Stimulated activated CD8-positive, alpha-beta memory T cell treated with anti-CD3 and anti-CD28 coated beads, Interleukin-15, amount 100 ng/mL, for 24 hours (primary cell): ENCODE measurements around the gene NEMP1.
"Not testable (repeated sequence)": the region's sequence is repeated elsewhere in the genome, so short reads cannot be mapped to it uniquely, and the experiment has no call there.

Experiments used
- DNase-seq: peaks from one replicate; pipeline ENCODE4 v3.0.0-alpha.2; 2020; ENCODE audit warnings: low read depth

The NEMP1 gene

DNA sequence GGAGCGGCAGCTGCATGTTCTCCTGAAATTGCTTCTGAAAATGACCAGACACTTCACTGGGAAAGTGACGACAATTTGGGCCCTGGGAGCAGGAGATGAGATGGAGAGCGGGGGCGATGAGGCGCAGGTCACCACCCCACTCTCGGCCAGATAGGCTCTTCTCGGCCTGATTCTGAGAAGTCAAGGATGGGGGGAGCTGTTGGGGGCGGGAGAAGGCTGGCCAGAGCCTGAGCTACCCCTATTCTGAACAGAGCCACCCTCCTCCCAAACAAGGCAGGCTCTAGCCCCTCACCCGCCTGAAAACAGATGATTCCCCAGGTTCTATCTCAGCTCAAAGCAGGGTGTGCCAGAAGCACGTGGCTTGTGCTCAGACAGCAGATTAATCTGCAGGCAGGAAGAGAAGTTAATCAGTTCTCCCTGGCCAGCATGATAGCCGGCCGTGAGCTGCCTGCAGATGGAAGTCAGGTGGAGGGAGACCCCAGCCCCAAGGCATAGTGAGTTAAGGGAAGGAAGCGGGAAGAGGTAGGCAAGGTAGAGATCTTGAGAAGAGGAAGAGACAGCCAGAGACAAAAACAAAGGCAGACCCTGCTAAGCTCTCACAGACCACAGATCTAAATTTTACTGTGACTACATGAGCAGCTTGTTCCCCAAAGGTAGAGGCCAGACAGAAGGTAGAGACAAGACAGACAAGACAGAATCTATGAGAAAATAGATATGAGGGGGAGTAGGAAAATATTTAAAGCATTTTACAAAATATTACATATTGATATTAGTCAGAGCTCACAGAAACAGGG is 51.4 kb downstream of the NEMP1 start:
- no peak for DNase-seq

DNA sequence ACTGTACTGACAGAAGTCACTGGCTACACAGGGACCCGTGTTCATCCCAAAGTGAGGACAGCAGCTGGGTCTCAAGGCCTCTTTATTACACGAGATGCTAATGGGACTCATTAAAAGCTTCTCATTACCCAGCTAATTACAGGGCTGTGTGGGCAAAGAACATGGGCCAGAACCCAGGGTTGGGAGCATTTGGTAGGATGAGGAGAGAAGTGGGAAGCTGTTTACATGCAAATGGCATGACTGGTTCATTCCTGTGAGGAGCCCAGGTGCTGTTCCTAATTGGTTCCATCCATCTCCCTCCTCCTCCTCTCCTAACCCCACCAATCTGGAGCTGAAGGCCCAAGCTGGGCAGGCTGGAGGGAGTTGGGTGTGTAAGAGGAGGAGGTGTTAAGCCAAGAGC is 53.4 kb downstream of the NEMP1 start:
- no peak for DNase-seq

DNA sequence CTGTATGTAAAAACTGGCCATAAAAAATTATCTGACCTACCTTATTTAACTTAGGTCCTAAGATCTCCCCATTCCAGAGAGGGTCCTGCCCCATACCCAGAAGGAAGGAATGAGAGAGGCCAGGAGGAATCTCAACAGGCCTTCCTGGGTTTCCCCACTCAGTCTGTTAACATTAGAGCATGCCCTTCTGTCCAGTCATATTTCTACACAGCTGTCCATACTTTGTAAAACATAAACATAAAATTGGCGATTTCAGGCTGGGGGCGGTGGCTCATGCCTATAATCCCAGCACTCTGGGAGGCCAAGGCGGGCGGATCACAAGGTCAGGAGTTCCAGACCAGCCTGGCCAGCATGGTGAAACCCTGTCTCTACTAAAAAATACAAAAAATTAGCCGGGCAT is 56.3 kb downstream of the NEMP1 start:
- DNase-seq: not testable (repeated sequence)

DNA sequence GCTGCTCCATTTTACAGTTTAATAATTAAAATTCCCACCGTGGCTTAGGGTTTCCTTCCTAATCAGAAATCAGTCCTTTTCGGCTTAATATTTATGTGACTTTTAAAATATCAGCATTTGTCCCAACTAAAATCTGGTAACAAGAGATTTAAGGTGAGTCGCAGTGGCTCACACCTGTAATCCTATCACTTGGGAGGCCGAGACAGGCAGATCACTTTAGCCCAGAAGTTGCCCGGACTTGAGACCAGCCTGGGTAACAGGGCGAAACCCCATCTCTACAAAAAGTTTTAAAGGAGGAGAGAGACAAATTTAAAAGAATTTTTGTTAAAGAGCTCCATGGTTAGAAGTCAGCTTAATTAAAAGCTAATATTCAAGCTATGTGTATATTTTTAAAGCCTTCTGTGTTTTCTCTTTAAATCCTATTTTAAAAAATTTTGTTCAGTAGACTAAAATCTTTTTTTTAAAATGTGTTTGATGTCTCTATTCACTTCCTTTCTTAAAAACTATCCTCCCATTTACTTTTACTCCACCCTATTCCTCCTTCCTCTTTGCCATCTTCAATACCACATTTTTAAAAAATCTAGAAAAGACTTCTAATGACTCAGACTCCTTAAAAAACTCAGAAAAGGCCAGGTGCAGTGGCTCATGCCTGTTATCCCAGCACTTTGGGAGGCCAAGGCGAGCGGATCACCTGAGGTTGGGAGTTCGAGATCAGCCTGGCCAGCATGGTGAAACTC is 58.4 kb downstream of the NEMP1 start:
- no peak for DNase-seq

DNA sequence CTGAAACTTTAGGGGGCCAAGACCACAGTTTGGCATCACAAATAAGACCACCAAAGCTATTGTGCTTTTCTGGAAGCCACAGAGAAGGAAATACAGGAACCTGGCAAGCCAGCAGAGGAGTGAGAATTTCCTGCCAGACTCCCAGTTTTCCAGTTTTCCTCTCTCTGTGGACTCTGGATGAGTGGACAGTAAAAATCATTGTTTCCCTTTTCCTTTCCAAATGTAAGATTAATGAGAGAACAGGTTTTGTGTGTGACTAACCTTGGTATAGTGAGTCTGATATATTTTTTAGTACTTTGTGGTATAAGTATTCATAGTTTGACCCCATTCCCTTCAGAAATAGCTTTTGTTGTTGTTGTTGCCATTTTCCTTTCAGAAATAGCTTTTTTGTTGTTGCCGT is 59.7 kb downstream of the NEMP1 start:
- DNase-seq: no peak

DNA sequence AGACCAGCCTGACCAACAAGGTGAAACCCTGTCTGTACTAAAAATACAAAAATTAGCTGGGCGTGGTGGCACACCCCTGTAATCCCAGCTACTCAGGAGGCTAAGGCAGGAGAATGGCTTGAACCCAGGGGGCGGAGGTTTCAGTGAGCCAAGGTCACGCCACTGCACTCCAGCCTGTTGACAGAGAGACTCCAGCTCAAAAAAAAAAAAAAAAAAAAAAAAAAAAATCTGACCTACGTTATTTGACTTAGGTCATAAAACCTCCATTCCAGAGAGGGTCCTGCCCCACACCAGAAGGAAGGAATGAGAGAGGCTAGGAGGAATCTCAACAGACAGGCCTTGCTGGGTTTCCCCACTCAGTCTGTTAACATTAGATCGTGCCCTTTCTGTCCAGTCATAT is 60.2 kb downstream of the NEMP1 start:
- DNase-seq: not testable (repeated sequence)

DNA sequence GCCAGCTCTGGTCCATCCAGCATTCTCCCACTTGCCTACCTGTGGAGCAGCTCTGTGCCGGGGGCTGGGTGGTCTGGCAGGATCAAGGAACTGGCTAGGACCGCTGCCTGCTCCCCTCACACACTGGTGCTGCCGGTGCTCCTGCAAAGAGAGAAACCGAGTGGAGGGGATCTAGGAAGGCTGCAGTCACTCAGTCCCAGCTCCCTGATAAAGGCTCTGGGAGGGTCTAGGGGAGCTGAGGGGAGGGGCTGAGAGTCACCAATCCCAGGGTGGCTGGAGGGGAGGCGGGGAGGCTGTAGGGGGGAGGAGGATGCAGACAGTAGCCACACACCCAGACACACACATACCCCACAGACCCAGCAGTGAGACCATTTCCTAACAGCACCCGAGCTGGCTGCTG is 62.2 kb downstream of the NEMP1 start, which contains the start of gene TAC3:
TAC3 (minus strand) TSS at position 182 of the 400 bp plus-strand sequence. CDS start 732 bp downstream, outside the sequence.
- no peak for DNase-seq

DNA sequence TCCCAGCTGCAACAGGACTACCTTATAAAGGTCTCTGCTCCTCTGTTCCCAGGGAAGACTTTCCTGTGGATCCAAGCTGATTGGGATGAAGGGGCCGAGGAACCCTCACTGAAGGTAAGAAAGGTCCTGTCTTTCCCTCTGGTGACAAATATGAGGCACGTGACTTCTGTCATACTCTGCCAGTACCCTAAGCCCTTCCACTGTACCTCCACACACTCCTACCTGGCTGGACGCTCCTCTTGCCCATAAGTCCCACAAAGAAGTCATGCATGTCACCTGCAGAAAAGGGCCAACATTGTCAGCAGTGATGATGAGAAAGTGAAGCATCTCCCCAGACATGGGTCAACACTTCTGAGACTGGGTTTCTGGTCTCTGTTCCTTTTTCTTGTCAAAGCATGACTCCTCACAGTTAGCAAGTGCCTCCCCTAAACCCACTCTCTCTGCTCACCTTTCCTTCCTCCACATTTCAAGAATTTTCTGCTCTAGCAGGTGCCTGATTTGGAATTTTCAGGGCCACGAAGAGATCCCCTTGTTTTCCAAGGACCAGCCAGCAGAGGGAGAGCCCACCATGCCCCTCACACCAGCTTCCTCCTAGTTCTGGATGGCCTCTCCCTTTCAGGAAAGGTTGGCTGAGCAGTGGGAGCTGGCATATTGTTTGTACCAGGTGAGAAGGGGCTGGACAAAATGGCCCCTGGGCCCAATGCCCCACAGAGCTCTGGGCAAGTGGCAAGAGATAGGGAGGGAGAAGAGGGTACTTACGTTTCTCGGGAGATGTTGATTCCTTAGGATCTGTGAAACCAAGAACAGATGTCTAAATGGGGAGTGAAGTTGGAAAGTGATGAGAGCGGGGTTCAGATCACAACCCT is 65.8 kb downstream of the NEMP1 start:
- no peak for DNase-seq

DNA sequence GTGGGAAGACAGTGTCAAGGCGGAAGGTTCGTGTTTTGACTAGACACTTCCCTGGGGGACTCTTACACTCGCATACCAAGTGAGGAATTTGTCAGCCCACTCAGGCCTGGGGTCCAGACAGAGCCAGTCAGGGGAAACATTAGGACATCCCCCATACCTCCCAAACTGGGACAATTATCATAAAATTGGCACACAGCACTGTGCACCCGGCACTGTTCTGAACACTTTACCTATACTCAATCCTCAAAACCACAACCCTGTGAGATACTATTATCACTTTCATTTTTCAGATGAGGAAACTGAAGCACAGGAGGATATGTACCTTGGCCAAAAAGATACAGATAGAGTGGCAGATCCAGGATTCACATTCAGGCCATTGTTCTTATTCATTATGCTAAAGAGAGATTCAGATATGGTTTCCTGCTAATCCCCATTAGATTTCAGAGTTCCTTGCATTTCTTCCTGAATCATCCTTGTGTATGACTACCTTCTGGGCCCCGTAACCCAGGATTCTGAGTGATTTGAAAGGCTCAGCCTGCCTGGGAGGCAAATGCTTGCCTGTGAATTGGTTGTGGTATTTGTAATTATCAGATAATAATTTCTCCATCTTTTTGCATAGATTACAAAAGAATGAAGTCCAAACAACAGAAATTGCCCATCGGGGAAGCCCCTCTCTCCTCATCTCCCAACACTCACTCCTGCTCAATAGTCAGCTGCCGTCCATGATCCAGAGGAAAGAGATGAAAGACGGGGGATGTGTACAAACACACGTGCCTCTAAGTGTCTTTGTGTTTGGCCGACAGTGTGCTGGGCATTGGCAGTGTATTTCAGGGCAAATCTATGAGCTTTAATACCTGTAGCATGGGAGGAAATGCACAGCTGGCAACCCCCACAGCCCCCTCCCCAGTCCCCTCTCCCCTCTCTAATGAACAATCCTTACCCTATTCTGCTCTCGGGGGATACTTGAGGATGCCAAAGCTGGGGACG is 66.9 kb downstream of the NEMP1 start:
- no peak for DNase-seq

DNA sequence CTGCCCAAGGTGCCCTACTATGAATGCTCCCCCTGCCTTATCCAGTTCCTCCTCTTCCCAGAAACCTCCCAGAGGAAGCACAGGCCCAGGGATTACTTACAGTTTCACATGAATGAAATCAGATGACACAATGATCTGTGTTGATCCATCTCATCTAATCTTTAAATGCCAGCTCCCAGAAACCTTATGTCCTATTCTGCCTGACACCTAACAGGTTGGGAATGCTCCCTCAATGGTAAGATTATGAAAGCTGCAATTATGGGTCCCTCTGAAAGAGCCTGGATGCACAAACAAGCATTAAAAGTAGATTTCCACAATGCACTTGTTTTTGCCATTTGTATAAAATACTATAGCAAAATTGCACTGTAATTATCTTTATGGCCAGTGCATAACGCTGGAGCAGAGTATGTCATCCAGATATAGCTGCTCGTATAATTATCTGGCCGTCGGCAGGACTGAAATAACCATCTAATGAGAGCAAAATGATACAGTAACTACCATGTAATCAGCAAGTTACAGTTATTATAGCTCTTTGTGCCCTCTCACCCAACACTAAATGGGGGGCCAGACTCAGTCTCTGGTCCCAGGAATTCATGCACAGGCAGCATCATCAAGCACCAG is 67.9 kb downstream of the NEMP1 start:
- no peak for DNase-seq

DNA sequence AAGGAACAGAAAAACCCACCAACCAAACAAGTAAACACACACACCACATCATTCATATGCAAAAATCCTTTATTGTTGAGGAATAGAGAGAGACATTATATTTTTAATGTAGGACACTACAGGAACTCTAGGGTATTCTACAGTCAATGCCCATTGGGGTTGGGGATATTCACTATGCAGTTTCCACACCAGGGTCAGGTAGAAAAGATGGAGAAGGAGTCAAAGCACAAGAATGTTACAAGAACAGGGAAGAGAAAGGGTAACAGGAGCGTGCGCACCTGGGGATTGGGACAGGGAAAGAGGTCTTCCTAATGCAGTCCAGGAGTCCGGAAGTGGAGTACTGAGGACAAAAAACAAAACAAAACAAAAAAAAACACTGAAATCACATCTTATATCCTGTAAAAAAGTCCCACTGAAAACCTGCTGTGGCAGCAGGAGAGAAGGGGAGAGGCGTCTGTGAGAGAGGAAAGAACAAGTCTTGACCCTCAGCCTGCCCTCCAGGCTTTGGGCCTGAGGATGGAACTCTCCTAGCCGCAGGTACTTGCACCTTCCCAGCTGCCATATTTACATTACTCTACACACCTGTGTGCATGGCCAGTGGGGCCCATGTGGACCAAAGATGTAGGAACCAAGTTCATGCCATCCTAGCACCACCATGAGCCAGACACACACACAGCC is 68.5 kb downstream of the NEMP1 start:
- DNase-seq: no peak

DNA sequence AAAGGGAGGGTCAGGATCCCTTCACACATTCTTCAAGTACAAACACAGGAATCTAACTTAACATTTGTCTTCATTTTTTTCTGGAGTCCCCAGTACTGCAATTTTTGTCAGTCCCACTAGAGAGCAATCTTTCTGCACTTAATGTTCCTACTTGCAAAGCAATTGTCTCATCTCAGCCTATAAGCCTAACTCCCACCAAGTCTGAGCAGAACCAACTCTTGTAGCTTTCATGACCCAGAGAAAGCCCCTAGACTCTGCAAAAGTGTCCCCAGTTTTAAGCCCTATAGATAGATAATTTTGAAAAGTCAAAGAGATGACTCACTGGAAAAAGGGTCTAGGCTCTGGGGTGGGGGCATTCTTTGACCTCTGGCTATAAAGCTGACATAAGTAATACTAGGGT is 70.4 kb downstream of the NEMP1 start:
- DNase-seq: no peak

DNA sequence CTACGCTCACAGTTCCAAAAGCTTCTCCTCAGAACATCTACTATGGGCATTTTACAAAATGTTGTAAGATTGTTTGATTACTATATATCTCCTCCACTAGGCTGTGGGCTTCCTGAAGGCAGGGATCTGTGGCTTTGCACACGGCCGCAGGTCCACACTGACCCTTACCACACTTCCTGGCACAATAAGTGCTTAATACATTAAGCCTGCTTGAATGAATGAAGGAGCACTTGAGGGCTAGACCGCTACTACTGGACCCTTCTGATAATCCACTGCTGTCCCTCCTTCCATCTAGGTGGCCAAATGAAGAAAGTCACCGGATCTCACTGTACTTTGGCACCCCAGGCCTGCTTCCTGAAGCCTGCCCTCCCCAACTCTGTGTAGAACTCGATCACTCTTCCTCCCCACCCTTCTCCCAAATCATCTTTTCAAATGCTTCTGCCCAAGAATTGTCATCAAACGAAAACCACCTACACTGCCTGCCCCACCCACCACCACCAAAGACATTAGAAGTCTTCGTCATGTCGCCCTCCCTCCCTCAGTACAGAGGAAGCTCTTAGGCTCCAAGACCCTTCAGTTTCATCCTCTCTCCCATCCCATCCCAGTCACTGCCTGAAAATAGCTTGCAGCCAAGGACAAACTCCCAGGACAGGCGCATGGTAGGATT is 71.6 kb downstream of the NEMP1 start:
- DNase-seq: no peak

DNA sequence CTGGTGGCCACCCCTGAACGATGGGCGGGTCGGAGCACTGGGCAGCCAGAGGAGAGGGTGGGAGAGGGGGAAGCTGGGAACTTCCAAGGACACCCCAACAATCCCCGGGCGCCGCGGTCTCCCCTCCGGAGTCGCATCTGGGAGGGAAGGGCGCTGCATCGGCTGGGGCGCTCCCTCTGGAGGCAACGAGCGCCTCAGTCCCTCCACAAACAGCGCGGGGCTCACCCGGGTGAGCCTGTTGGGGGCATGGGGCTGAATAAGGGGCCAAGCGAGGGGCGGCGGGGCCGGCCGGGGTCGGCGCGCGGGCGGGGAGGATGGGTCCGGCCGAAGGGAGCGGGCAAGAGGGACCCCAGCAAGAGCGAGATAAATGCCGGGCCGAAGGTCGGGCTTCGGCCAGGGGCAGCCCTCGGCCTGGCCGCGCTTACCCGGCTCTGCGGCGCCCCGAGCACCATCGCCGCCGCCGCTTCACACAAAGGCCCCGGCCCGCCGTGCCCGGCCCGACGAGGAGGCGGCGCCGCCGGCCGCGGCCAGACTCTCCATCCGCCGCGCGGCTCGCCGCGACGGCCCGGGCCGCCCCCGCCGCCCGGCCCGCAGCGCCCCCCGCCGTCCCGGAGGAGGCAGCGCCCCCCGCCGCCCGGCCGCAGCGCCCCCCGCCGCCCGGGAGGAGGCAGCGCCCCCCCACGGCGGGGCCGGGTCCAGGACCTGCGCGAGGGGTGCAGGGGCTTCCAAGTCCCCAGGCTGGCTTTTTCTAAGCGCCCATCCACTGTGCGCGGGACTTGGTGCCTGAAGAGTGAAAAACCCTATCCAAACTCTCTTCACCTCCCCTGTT is 72.4 kb downstream of the NEMP1 start, which contains the start of gene ZBTB39:
ZBTB39 (minus strand) TSS at position 567 of the 829 bp plus-strand sequence. CDS start 1,629 bp downstream, outside the sequence.
- DNase-seq: peak; percentile 47
